Esophagus mucosa (tissue), 1 donor: ENCODE data around the gene TAOK1. TPM values are rescaled to one million over a fixed set of nuclear protein-coding genes. Genes with fewer than 3 reads are reported as not detected.
A peak's percentile ranks its signal among the peaks of the same experiment; 100 is the strongest.

Experiments used
- ATAC-seq: fragments of 200-7000 bp; cut with Tn5 transposase; one replicate; pipeline ENCODE4 v1.9.1; 2020
- total RNA-seq: library from RNA; stranded (reverse); gene quantifications from one replicate; pipeline ENCODE4 v1.2.4, GENCODE V29; 2023
- donor health status: DM: yes; HTN: yes; CAD: no.

Gene TAOK1
- total RNA-seq, 1 donor from 2014 or later = 33.8 TPM

- no peak for ATAC-seq
These were observed 181.9 kb downstream of the TAOK1 start for GRCh38 chr17:29571883-29572681.

GRCh38 chr17:29572691-29573557 is 182.8 kb downstream of the TAOK1 start:
- ATAC-seq = no peak

DNA sequence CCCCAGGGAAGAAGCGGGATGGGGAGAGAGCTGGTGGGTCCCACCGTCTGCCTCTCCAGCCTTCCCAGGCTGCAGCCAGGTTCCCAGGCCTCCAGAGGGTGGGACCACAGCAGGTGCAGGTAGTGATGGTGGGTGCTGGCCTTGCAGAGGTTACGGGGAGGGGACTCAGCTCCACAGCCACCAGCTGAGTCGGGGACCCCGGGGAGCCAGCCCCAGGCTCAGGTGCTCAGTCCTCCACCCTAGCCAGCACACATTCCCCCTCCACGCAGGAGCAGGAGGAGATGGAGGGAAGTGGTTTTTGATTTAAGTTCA is 183.4 kb downstream of the TAOK1 start:
- no peak for ATAC-seq

DNA sequence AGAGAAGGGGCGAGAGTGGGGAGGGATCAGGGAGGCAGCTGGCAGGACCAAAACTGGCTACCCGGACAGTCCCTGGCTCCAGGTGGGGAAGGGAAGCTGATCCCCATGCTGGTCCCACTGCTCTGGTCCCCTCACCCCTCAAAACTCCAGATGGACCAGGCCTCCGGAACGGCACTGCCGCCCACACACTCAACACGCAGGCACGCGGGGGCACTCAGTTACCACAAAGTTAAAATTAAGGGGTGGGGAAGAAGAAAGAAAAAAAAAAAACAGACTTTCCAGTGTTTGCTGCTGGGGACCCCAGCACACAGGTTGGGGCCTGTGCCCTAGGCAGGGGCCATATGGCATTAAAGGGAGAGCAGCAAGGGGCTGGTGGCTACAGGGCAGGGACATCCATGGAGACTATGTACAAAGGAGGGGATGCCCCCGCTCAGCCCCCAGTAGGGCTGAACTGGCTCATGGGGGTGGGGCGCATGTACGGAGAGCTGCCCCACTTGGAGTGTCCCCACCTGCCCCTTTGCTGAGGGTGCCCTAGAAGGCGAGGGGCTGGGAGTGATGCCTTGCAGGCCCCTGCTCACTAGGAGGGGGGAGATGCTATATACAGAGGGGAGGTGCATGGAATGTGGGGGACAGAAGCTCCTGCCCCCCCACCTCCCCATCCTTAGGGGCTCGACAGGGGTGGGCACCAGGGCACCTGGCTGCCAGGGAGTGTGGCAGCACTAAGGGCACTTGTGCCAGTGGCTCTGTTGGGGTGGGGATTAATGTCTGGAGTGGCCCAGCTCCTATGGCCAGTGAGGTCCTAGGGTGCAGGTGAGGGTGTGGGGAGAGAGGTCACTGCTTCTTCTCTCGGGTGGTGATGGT is 183.9 kb downstream of the TAOK1 start:
- no peak for ATAC-seq

DNA sequence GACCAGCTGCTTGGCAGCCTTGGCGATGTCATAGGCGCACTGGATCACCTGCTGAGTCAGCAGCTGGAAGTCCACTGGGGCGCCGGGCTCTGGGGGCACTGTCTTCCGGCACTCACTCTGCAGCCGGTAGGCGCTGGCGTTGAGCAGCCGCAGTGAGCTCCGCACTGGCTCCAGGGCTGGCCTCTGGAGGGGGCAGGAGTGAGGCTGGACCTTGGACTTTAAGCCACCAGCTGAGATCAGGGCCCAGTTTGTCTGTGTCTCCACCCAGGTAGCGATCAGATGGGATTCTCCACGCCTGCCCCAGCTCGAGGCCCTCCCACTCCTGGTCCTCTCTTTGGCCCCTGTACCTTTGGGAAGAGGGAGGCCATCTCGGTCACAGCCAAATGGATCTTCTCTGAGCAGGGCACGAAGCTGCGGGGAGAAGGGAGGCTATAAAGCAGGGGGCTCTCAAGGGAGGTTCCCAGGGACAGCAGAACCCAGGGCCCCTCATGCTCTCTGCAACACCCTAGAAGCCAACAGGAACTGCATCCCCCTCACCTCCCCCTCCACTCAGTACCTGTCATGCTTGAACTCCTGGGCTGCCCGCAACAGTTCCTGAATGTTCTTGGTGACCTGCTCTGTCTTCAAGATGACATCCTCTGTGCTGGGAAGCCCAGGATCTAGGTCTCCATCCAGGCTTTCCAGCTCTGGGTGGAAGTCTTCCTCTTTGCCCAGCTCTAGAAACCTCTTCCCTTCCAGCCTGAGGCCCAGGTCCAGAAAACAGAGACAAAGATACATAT is 184.8 kb downstream of the TAOK1 start:
- ATAC-seq = no peak

- no peak for ATAC-seq
These were observed 185.5 kb downstream of the TAOK1 start for GRCh38 chr17:29575511-29576213.

DNA sequence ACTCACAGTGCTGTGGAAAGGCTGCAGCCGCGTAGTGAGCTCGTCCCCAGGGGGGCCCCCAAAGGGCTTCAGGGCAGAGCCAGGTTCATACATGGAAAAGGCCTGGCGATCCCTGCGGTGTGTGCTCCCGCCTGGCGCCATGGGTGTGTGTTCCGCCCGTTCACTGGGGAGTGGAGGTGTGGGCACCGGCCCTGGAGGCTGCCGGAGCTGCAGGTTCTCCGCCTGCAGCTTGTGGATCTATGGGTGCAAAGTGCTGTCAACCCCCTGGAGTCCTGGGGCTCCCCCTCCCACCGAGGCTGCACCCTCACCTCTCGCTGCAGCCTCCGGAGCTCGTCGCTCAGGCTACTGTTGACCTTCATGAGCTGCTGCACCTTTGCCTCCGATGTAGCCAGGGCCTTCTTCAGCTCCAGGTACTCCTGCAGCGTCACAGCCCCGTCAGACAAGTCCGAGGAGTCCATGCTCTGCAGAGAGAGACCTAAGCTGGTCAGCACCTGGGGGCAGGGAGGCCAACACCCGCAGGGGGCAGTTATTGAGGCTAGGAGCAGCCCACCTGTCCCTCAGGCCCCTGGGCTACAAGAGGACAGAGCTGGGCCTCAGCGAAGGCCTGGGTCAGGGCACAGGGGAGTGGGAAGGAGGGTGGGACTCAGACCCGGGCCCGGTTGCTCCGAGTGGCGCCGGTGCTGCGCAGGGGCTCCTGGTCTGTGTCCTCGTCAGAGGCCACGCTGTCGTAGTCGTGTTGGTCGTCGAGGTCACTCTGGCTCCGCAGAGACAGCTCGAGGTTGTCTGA is 186.2 kb downstream of the TAOK1 start:
- no peak for ATAC-seq

DNA sequence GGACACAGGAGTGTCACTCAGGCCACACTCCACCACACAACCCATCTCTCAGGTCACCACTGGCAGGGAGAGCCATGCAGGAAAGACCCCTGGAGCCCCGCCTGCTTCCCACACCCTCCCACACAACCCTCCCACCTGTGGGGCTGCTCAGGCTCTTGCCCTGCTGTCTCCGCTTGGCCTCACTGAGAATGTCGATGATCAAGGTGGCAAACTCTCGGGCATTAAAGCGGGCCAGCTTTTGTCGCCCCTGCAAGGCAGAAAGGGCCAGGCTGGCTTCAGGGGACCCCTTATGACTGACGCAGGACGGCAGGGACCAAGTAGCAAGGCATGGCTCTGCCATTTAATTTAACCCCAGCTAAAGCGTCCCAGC is 186.8 kb downstream of the TAOK1 start:
- ATAC-seq = no peak

GRCh38 chr17:29577385-29578211 is 187.4 kb downstream of the TAOK1 start:
- ATAC-seq = no peak

GRCh38 chr17:29578626-29579485 is 188.7 kb downstream of the TAOK1 start:
- no peak for ATAC-seq

GRCh38 chr17:29579866-29580771 is 190.0 kb downstream of the TAOK1 start:
- ATAC-seq = peak; percentile 71

- peak; percentile 87 for ATAC-seq
These were observed 191.6 kb downstream of the TAOK1 start for GRCh38 chr17:29581583-29582253.

DNA sequence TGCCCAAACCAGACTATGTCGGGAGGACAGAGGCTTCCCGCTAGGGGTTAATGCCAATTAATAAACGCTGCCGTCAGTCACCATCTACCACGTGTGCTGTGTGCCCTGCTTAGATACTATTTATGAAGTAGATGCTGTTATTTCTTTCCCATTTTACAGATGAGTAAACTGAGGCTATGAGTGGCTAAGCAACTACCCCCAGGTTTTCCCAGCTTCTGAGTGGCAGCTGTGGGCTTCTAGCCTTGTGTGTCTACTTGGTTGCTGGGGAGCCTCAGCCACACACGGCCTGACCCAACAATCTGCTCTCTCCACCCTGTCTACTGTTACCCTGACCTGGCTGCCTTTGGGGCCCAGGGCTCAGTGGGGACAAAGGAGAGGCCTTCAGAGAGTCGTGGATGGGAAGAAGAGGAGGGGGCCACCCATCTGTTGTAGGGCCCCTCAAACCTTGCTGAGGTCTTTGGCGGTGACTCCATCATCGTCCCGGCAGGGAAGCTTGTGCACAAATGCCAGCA is 192.1 kb downstream of the TAOK1 start:
- ATAC-seq = no peak

- no peak for ATAC-seq
These were observed 192.6 kb downstream of the TAOK1 start for GRCh38 chr17:29582772-29583171.

GRCh38 chr17:29583324-29584248 is 193.4 kb downstream of the TAOK1 start:
- ATAC-seq = peak; percentile 17
